Measurements from ENCODE around the gene ATP23.

GRCh38 chr12:57897286-57897974 lies 43.9 kb upstream of the ATP23 start:
- TF ChIP-seq, protein P1, sequence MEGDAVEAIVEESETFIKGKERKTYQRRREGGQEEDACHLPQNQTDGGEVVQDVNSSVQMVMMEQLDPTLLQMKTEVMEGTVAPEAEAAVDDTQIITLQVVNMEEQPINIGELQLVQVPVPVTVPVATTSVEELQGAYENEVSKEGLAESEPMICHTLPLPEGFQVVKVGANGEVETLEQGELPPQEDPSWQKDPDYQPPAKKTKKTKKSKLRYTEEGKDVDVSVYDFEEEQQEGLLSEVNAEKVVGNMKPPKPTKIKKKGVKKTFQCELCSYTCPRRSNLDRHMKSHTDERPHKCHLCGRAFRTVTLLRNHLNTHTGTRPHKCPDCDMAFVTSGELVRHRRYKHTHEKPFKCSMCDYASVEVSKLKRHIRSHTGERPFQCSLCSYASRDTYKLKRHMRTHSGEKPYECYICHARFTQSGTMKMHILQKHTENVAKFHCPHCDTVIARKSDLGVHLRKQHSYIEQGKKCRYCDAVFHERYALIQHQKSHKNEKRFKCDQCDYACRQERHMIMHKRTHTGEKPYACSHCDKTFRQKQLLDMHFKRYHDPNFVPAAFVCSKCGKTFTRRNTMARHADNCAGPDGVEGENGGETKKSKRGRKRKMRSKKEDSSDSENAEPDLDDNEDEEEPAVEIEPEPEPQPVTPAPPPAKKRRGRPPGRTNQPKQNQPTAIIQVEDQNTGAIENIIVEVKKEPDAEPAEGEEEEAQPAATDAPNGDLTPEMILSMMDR (conservative IDR thresholded peaks at IDR 0.05; ENCODE audit: low read length): no peak
- no peak for TF ChIP-seq EZH2phosphoT487 (IDR thresholded peaks at IDR 0.05; ENCODE audit: borderline replicate concordance)
